Bronchial epithelial cell (primary cell): Measurements from ENCODE around the gene MAP3K7CL. TPM values are rescaled to one million over a fixed set of nuclear protein-coding genes. Genes with fewer than 3 reads are reported as not detected.

Experiments used
- DNase-seq: peaks from one replicate; pipeline ENCODE4 v3.0.0-alpha.2; 2010; ENCODE audit warnings: low read depth
- FAIRE-seq: peaks from 2 replicates; lab custom pipeline; 2011; peaks lifted over from hg19 to GRCh38; lab: Jason Lieb, UNC
- H3K27me3 ChIP-seq: 2 replicates; pipeline ENCODE4 v1.5.1; 2011; ENCODE audit warnings: low read length; ENCODE audit not compliant: control insufficient read depth, insufficient read depth
- H3K36me3 ChIP-seq: 2 replicates; pipeline ENCODE4 v1.5.1; 2011; ENCODE audit warnings: low read length; ENCODE audit not compliant: control insufficient read depth, insufficient read depth
- H3K4me3 ChIP-seq: 2 replicates; pipeline ENCODE4 v1.5.1; 2011; ENCODE audit warnings: mild to moderate bottlenecking, low read depth, low read length, control low read depth
- CTCF ChIP-seq: IDR thresholded peaks from 2 replicates; pipeline ENCODE4 v1.5.1; 2011; ENCODE audit warnings: mild to moderate bottlenecking, moderate library complexity, low read length, control low read depth, inconsistent platforms; ENCODE audit not compliant: insufficient read depth, severe bottlenecking
- total RNA-seq: library from RNA; depleted of rRNA; stranded (reverse); fragments of >200 nt; gene quantifications from 2 replicates; pipeline ENCODE4 v1.2.1, GENCODE V29; 2014

MAP3K7CL gene
- total RNA-seq, 1 donor from 2014 or later: 5.8 TPM

GRCh38 chr21:29146726-29147125 lies 16.3 kb downstream of the MAP3K7CL start:
- FAIRE-seq: no peak
- DNase-seq: no peak
- Histone ChIP-seq H3K36me3 (no peaks in the 10 kb centered on the region), H3K4me3 (no peak overlapping the region), H3K27me3 (no peaks in the 10 kb centered on the region)
- no peak for TF ChIP-seq CTCF

DNA sequence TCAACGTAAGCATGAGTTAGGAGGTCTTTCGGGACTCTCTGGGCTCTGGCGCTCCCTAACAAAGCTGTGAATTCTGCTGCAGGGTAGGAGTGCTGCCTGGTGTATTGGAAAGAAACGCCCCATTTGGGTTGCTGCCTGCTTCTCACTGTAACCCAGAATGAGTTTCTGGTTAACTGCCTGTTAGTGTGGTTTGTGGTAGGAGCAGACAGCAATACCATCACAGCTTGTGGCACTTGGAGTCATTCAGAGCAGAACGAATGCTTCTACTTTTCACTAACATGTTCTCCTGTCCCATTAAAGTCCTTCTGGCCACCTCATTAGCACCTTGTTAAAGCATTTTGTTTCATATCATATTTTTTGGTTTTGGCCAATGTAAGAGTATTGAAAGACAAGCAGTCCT lies 18.1 kb downstream of the MAP3K7CL start:
- FAIRE-seq (no peak), DNase-seq (no peak)
- H3K27me3 ChIP-seq: no peaks in the 10 kb centered on the region
- no peak for TF ChIP-seq CTCF
- H3K4me3 ChIP-seq: no peak overlapping the region
- H3K36me3 ChIP-seq: no peaks in the 10 kb centered on the region

DNA sequence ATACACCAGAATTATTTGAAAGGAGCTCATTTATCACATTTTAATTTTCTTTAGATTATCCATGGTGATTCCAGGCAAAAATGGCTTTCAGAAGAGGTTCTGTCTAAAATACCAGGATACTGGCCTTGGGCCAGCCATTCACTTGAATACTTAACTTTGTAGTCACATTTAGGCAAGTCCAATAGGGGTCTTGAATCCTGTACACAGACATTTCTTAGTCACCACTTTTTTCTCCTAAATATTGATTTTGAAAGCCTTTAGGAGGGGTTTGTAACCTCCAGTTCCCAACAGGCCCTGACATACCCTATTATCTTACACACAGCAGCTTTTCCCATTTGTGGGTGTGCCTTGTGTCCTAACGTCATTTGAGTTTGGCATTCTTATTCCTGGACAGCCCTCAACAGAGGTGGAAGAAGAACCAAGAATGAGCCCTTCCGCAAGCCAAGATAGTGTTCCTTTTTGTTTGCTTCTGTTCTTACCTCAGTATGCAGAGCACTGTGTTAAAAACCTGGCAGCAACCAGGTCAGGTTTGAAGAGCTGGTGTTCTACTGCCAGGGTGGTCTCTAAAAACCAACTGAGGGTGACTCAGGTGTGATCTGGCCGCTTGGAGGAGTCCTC lies 19.5 kb downstream of the MAP3K7CL start:
- DNase-seq (peak; percentile 62), FAIRE-seq (peak; percentile 72)
- no peaks in the 10 kb centered on the region for H3K27me3 ChIP-seq
- no peak overlapping the region for H3K4me3 ChIP-seq
- H3K36me3 ChIP-seq: no peaks in the 10 kb centered on the region
- no peak for TF ChIP-seq CTCF

DNA sequence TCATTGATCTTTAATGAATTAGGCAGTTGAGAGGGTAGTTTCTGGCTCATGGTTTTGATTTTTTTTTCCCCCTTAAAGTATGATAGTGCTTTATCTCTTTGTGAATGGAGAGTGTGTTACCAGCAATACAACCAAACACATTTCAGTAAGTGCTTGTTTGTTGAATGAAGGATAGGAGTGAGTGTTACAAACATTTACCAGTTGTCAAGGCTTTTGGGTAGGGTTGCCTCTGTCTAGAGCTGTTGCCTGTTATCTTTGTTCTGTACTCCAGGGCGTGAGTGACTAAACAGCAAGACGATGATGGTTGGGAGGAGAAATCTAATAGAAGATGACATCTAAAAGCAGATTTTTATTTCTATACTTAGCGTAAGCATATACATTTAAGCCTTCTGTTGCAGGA lies 21.5 kb downstream of the MAP3K7CL start:
- Histone ChIP-seq H3K4me3 (no peak overlapping the region), H3K27me3 (no peaks in the 10 kb centered on the region), H3K36me3 (no peaks in the 10 kb centered on the region)
- no peak for FAIRE-seq
- TF ChIP-seq CTCF: no peak
- peak; percentile 30 for DNase-seq

DNA sequence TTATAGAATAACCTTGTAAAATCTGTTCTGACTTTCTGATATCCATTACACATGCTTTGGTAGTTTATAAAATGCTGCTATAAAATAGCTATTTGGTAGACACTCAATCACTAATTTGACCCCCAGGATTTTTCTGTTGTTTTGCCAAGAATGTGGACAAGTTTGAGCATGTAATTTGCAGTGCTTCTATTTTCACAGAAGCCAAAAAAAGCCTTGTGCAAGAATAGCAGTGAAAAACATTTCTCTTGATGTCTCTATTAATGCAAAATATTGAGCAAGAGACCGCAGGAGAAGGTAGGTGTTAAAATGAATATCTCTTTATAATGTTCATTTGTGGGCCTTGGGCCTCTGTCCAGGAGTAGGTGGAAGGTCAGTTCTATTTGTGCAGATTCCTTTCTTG lies 22.5 kb downstream of the MAP3K7CL start:
- DNase-seq (peak; percentile 73), FAIRE-seq (no peak)
- no peak overlapping the region for H3K4me3 ChIP-seq
- H3K36me3 ChIP-seq: no peaks in the 10 kb centered on the region
- H3K27me3 ChIP-seq: no peaks in the 10 kb centered on the region
- no peak for TF ChIP-seq CTCF

GRCh38 chr21:29154270-29154669 lies 23.8 kb downstream of the MAP3K7CL start:
- FAIRE-seq (no peak), DNase-seq (no peak)
- Histone ChIP-seq H3K4me3 (no peak overlapping the region), H3K36me3 (no peaks in the 10 kb centered on the region), H3K27me3 (no peaks in the 10 kb centered on the region)
- TF ChIP-seq CTCF: no peak
